HG03460 (cell line): ENCODE measurements around the gene CES2.

Experiments used
- ATAC-seq: cut with Tn5 transposase; IDR thresholded peaks from one replicate; pipeline ENCODE4 v1.9.1; 2021; ENCODE audit not compliant: unreplicated experiment

Gene CES2

DNA sequence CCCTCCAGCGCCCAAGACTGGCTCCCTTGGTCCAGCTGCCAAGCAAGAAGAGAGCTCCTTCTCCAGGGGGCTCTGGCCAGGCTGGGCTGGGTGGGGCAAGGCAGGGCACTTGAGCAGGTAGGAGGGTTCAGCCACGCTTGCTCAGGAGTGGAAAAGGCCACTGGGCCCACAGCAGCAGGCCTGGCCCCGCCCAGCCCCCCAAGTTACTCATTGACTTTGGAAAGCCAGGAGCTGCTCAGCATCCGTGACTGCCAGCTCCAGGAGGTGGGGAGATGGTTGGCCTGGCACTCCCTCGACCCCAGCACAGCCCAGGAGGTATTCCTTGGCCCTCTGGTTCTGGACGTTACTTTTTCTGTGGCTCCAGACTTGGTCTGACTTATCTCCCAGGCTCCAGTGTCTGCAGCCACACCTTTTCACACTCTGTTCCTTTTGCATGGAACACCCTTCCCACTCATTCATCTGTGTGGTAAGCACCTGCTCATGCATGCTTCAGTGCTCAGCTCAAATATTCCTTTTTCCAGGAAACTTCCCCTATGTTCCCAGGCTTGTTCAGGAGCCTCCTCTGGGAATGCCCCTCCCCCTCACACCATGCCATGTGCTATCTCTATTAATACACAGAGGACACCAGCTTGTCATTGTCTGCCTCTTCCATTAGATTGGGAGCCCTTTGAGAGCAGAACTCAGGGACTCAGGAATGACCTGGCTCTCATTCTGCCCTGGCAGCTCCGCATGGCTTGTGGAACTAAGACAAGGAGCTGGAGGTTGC is 16.3 kb upstream of the CES2 start, which contains the start of gene CDH16:
Gene CDH16, minus strand, starts transcription at position 83 of the 766 bp plus-strand sequence. CDS start 820 bp downstream, outside the sequence.
- no peak for ATAC-seq

GRCh38 chr16:66919569-66920298 is 15.6 kb upstream of the CES2 start:
- no peak for ATAC-seq

DNA sequence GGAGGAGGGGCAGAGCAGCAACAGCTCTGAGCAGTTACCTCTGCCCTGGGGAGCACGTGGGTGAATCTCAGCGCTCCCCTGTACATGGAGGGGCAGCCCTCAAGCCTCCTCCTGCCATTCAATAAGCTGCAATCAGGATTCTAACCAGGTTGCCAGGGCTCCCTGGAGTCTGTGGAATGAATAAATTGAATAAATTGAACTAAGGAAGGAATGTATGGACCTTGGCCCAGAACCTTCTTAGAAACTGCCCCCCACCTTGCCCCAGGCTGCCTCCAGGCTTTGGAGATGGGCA is 15.1 kb upstream of the CES2 start:
- ATAC-seq: no peak

GRCh38 chr16:66920924-66921680 is 14.2 kb upstream of the CES2 start:
- ATAC-seq: no peak

- ATAC-seq: no peak
Observed at GRCh38 chr16:66921729-66922450, 13.4 kb upstream of the CES2 start.

DNA sequence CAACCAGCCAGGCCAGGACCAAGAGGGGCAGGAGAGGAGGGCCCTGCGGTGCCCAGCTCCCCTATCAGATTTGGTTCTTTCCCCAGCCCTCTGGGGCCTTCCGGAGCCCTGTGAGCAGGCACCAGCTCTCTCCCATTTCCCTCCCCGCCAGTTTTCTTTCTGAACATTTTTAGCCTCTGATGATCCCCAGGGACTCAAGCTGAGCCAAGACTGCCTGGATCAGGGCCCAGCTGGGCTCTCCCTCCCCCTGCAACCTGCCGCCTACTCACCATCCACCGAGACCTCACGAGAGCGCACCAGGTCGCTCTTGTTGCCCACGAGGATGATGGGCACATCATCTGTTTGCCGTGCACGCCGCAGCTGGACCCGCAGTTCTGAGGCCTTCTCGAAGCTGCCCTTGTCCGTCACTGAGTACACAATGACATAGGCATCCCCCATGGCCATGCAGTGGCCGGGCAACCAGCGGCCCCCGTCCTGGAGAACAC is 12.0 kb upstream of the CES2 start:
- ATAC-seq: no peak

DNA sequence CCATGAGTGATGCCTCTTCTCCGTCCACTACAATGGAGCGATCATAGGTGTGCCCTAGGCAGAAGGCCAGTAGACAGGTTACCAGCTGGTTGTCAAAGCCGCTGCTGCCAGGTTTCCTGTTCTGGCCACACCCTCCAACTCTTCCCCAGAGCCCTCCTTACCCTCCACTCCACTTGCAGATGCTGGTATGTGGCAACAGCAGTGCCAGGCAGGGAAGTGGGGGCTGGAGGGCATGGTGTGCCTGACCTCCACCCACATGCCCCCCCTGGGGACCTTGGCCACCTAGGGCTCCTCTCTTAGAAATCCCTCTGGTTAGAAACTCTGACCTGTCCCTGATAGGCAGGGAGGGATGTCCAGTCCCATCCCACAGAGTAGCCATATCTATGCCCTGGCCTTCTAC is 11.4 kb upstream of the CES2 start:
- ATAC-seq: no peak

DNA sequence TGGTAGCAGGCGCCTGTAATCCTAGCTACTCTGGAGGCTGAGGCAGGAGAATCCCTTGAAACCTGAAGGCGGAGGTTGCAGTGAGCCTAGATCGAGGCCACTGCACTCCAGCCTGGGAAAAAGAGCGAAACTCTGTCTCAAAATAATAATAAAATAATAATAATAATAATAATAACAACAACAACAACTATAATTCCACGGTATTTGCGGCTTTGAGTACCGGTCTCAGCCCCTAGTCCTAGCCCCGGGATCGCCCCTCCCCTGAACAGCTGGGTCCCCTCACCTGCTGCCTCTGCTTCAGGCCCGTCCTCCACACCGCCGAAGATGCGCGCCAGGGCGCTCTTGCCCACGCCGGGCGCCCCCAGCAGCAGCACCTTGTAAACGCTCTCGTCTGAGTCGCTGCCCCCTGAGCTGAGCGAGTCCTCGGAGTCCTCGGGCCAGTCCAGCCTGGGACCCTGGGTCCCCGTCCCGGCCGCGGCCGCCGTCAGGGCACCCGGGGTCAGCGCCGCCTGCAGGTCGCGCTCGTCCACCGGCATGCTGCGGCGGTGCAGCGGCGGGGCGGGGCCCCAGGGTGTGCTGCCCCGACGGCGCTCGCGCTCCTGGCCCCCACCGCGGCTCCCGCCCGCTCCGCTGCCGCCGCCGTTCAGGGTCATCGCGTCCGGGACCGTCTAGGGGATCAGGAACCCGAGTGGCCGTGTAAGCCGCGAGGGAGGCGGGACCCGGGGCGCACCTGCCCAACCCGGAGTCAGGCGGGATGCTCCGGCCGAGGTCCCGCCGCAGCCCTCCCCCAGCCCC is 10.6 kb upstream of the CES2 start:
- no peak for ATAC-seq

DNA sequence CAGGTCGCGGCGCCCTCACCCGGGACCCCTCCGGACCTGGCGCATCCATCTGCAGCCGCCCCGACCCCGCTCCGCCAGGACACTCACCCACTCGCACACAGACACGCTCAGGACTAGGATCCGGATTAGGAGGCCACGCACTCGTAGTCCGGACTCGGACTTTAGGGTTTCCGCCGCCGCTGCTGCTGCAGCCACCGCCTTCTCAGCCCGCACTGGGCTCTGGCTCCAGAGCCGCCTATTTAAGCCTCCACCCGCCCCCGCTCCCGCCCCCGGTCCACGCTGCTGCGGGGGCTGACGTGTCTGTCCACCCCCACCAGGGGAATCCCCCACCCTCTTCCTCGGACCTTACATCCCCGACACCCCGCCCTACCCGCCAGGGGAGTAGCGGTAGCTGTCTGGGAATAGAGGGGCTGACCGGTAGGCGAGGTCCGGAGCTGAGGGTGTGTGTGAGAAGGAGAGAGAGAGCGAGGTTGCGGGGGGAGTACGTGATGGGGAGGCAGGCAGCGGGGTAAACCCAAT is 9.9 kb upstream of the CES2 start, which contains the start of gene RRAD:
Gene RRAD, minus strand, starts transcription at position 214 of the 519 bp plus-strand sequence. CDS start 356 bp downstream, outside the sequence.
- no peak for ATAC-seq

GRCh38 chr16:66926171-66926947 is 9.0 kb upstream of the CES2 start:
- ATAC-seq: no peak

GRCh38 chr16:66926961-66927436 is 8.3 kb upstream of the CES2 start:
- no peak for ATAC-seq

- ATAC-seq: no peak
Observed at GRCh38 chr16:66927918-66928649, 7.2 kb upstream of the CES2 start.

GRCh38 chr16:66928702-66929388 is 6.5 kb upstream of the CES2 start:
- ATAC-seq: no peak

DNA sequence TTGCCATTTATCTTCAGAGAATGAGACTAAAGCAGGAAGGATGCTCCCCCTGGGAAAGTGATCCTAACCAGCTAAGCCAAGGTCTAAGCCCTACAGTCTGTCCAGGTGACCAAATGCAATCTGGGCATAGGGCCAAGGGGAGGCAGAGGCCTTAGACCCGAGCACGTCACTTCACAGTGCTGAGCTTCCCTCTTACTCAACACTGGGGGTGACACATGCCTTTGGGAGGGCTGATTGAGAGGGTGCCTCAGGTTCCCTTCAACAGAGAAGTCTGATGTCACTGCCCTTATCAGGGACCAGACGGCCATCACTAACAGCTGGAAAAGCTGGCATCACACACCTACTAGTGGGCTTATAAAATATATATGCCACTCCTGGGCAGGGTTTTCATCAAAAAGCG is 5.1 kb upstream of the CES2 start:
- ATAC-seq: no peak

GRCh38 chr16:66931665-66932064 is 3.7 kb upstream of the CES2 start:
- ATAC-seq: no peak

DNA sequence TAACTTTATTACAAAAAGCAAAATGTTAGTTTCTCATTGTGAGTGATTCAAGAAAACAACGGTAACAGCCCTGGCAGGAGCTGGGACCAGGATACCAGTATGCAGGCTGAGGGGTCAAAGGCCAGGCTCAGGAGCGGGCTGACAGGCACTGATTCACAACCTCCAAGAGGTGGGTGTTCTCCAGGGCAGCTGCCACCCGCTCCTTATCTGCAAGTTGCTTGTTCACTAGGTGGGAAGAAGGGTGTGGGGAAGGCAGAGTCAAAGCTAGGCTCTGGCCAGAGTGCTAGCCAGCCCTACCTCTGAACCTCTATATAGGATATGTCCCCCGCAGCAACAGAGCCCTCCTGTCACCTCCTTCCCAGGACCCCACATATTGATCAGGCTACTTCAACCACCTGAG is 3.2 kb upstream of the CES2 start:
- ATAC-seq: no peak

- ATAC-seq: peak; percentile 21
Observed at GRCh38 chr16:66933776-66934137, 1.6 kb upstream of the CES2 start.
